HFF-Myc (cell line): ENCODE data around the gene AMDHD2.

Experiments used
- DNase-seq: peaks from one replicate; pipeline ENCODE4 v3.0.0-alpha.2; 2011; ENCODE audit warnings: low read depth; ENCODE audit errors: extremely low read depth
- H3K4me3 ChIP-seq: replicated peaks from 2 replicates; pipeline ENCODE4 v1.5.1; 2011; ENCODE audit warnings: low read depth, mild to moderate bottlenecking, control low read depth, low read length
- CTCF ChIP-seq: IDR thresholded peaks from 2 replicates; pipeline ENCODE4 v1.5.1; 2012; ENCODE audit warnings: mild to moderate bottlenecking, low read depth, low read length, control low read depth; ENCODE audit errors: missing control alignments

Gene AMDHD2

GRCh38 chr16:2514333-2515179, 5.6 kb upstream of the AMDHD2 start:
- no peak for TF ChIP-seq CTCF
- no peak for DNase-seq
- peak overlapping the region; percentile 70 for H3K4me3 ChIP-seq

- H3K4me3 ChIP-seq, result peak overlapping the region; percentile 70
- TF ChIP-seq CTCF, result no peak
- no peak for DNase-seq
Observed at GRCh38 chr16:2515180-2515851, 4.9 kb upstream of the AMDHD2 start.

GRCh38 chr16:2516391-2517240, 3.6 kb upstream of the AMDHD2 start:
- H3K4me3 ChIP-seq, result peak overlapping the region; percentile 7
- no peak for DNase-seq
- TF ChIP-seq CTCF, result no peak

- no peak overlapping the region for H3K4me3 ChIP-seq
- no peak for TF ChIP-seq CTCF
- no peak for DNase-seq
Observed at GRCh38 chr16:2517954-2518605, 2.1 kb upstream of the AMDHD2 start.

GRCh38 chr16:2518823-2519710, 1.1 kb upstream of the AMDHD2 start:
- 0 out of 2 replicates have a peak overlapping the region, but pooled peaks have one; percentile 11 for H3K4me3 ChIP-seq
- TF ChIP-seq CTCF, result no peak
- DNase-seq, result no peak
